Cardiac atrium fibroblast (primary cell): ENCODE results near the gene PGRMC1. TPM values are rescaled to one million over a fixed set of nuclear protein-coding genes. Genes with fewer than 3 reads are reported as not detected.

Source experiments
- total RNA-seq: library from RNA; depleted of rRNA; stranded (reverse); fragments of >200 nt; gene quantifications from 2 replicates; pipeline ENCODE4 v1.2.3, GENCODE V29; 2015

Gene PGRMC1
- 100 and 126 TPM in 2 replicates for total RNA-seq

GRCh38 chrX:119235872-119236622 is at the start of gene PGRMC1:
Gene PGRMC1 (plus strand): TSS chrX:119236285. CDS start chrX:119236364, 79 bp downstream.

Other genes starting within 250 kb of the PGRMC1 start
- not detected in 2 replicates for gene CT47C1, start 163.3 kb upstream of the PGRMC1 start, total RNA-seq
- gene KIAA1210, start 108.5 kb upstream of the PGRMC1 start, total RNA-seq = not detected in 2 replicates
- gene SLC25A43, start 163.1 kb downstream of the PGRMC1 start, total RNA-seq = 14.9 and 19.9 TPM in 2 replicates
- 193 and 196 TPM in 2 replicates for gene SLC25A5, start 232.2 kb downstream of the PGRMC1 start, total RNA-seq